Neural cell (in vitro differentiated cells): Measurements from ENCODE around the gene SMIM35. TPM values are rescaled to one million over a fixed set of nuclear protein-coding genes. Genes with fewer than 3 reads are reported as not detected.

Experiments used
- H2AFZ ChIP-seq: fragments of 200-600, 300-800 bp; sonication (generic), shearing (Covaris generic); 2 replicates; pipeline ENCODE4 v1.6.0; 2014; ENCODE audit warnings: low read depth, mild to moderate bottlenecking, antibody characterized with exemption, low read length, moderate library complexity
- H3F3A ChIP-seq: fragments of 200-600 bp; shearing (Covaris generic); 2 replicates; pipeline ENCODE4 v1.6.1; 2016; ENCODE audit warnings: mild to moderate bottlenecking, moderate library complexity, mixed read lengths, antibody characterized with exemption, low read length; ENCODE audit not compliant: insufficient read depth, poor library complexity, severe bottlenecking
- H3K27ac ChIP-seq: fragments of 200-600, 300-800 bp; sonication (generic), shearing (Covaris generic); 2 replicates; pipeline ENCODE4 v1.5.1; 2014; ENCODE audit warnings: mild to moderate bottlenecking, low read length, moderate library complexity
- H3K27me3 ChIP-seq: fragments of 300-800, 200-600 bp; sonication (generic), shearing (Covaris generic); 2 replicates; pipeline ENCODE4 v1.6.0; 2014; ENCODE audit warnings: mild to moderate bottlenecking, low read depth, low read length, moderate library complexity; ENCODE audit not compliant: insufficient read depth
- H3K36me3 ChIP-seq: fragments of 300-800, 200-600 bp; sonication (generic), shearing (Covaris generic); 2 replicates; pipeline ENCODE4 v1.5.1; 2014; ENCODE audit warnings: mild to moderate bottlenecking, antibody characterized with exemption, low read length, moderate library complexity; ENCODE audit not compliant: insufficient read depth
- H3K4me2 ChIP-seq: fragments of 300-800, 200-600 bp; sonication (generic), shearing (Covaris generic); 2 replicates; pipeline ENCODE4 v1.6.0; 2014; ENCODE audit warnings: mild to moderate bottlenecking, low read length
- H3K4me3 ChIP-seq: fragments of 300-800, 200-600 bp; sonication (generic), shearing (Covaris generic); 2 replicates; pipeline ENCODE4 v1.5.1; 2014; ENCODE audit warnings: mild to moderate bottlenecking, low read length, moderate library complexity
- H3K79me2 ChIP-seq: fragments of 200-600 bp; shearing (Covaris generic); replicated peaks from 2 replicates; pipeline ENCODE4 v1.6.0; 2014; ENCODE audit warnings: mild to moderate bottlenecking, low read length, moderate library complexity; ENCODE audit not compliant: insufficient read depth
- H3K9ac ChIP-seq: fragments of 300-800, 200-600 bp; sonication (generic), shearing (Covaris generic); 2 replicates; pipeline ENCODE4 v1.6.1; 2016; ENCODE audit warnings: mild to moderate bottlenecking, low read length, mixed read lengths
- H3K9me2 ChIP-seq: fragments of 200-600 bp; shearing (Covaris generic); 2 replicates; pipeline ENCODE4 v1.6.1; 2016; ENCODE audit warnings: mild to moderate bottlenecking, low read length, mixed read lengths; ENCODE audit not compliant: insufficient read depth
- H3K9me3 ChIP-seq: fragments of 200-600, 300-800 bp; sonication (generic), shearing (Covaris generic); 2 replicates; pipeline ENCODE4 v1.6.1; 2016; ENCODE audit warnings: mild to moderate bottlenecking, mixed run types, low read length, moderate library complexity, mixed read lengths
- H4K20me1 ChIP-seq: fragments of 200-600 bp; shearing (Covaris generic); 2 replicates; pipeline ENCODE4 v1.6.1; 2016; ENCODE audit warnings: mild to moderate bottlenecking, mixed run types; ENCODE audit not compliant: insufficient read depth
- EP300 ChIP-seq: fragments of 450-650 bp; conservative IDR thresholded peaks from 2 replicates; pipeline ENCODE4 v1.6.1; 2014; ENCODE audit warnings: antibody characterized with exemption, mild to moderate bottlenecking, moderate library complexity; ENCODE audit not compliant: poor library complexity, severe bottlenecking
- EZH2 ChIP-seq: fragments of 200-600, 300-800 bp; shearing (Covaris generic), sonication (generic); IDR thresholded peaks from 2 replicates; pipeline ENCODE4 v1.6.1; 2014; ENCODE audit warnings: antibody characterized with exemption, low read length, borderline replicate concordance, mild to moderate bottlenecking; ENCODE audit not compliant: insufficient read depth, poor library complexity, severe bottlenecking
- MXI1 ChIP-seq: fragments of 450-650 bp; conservative IDR thresholded peaks from 2 replicates; pipeline ENCODE4 v1.6.1; 2014; ENCODE audit warnings: antibody characterized with exemption, mild to moderate bottlenecking; ENCODE audit not compliant: poor library complexity, severe bottlenecking
- POLR2AphosphoS5 ChIP-seq: IDR thresholded peaks from 2 replicates; pipeline ENCODE4 v1.6.1; 2012
- RAD21 ChIP-seq: fragments of 450-650 bp; conservative IDR thresholded peaks from 2 replicates; pipeline ENCODE4 v1.6.1; 2014; ENCODE audit warnings: antibody characterized with exemption, mild to moderate bottlenecking, moderate library complexity
- SMC3 ChIP-seq: fragments of 450-650 bp; conservative IDR thresholded peaks from 2 replicates; pipeline ENCODE4 v1.6.1; 2014; ENCODE audit warnings: antibody characterized with exemption, mild to moderate bottlenecking, moderate library complexity; ENCODE audit not compliant: poor library complexity
- TAF1 ChIP-seq: IDR thresholded peaks from 2 replicates; pipeline ENCODE4 v1.6.1; 2012; ENCODE audit warnings: low read depth
- polyA plus RNA-seq: library from polyadenylated mRNA; depleted of rRNA; stranded (reverse); fragments of >200 nt; gene quantifications from 2 replicates; pipeline ENCODE4 v1.2.3, GENCODE V29; 2014
- TF ChIP-seq, protein P1 (sequence below): fragments of 450-650 bp; IDR thresholded peaks from 2 replicates; pipeline ENCODE4 v1.5.1; 2014; ENCODE audit warnings: antibody characterized with exemption, mild to moderate bottlenecking, moderate library complexity; ENCODE audit not compliant: poor library complexity, severe bottlenecking
- TF ChIP-seq, protein P2 (sequence below): IDR thresholded peaks from 2 replicates; pipeline ENCODE4 v1.6.1; 2012; ENCODE audit warnings: borderline replicate concordance

The SMIM35 gene
- polyA plus RNA-seq, 1 donor from 2014 or later: not detected

GRCh38 chr11:118057251-118058145 lies 29.3 kb downstream of the SMIM35 start:
- Histone ChIP-seq H3K9ac (no peak overlapping the region), H2AFZ (no peak overlapping the region)

GRCh38 chr11:118056806-118057205 lies 30.0 kb downstream of the SMIM35 start:
- Histone ChIP-seq H3K27me3 (no peaks in the 10 kb centered on the region), H3K4me2 (no peak overlapping the region), H3F3A (no peaks in the 10 kb centered on the region), H2AFZ (no peak overlapping the region), H3K4me3 (no peak overlapping the region), H3K27ac (no peak overlapping the region), H3K9me3 (no peaks in the 10 kb centered on the region), H3K9me2 (no peaks in the 10 kb centered on the region), H3K36me3 (no peaks in the 10 kb centered on the region), H3K79me2 (no peaks in the 10 kb centered on the region), H3K9ac (no peak overlapping the region), H4K20me1 (no peaks in the 10 kb centered on the region)
- no peak for TF ChIP-seq EZH2
- TF ChIP-seq, protein P1, sequence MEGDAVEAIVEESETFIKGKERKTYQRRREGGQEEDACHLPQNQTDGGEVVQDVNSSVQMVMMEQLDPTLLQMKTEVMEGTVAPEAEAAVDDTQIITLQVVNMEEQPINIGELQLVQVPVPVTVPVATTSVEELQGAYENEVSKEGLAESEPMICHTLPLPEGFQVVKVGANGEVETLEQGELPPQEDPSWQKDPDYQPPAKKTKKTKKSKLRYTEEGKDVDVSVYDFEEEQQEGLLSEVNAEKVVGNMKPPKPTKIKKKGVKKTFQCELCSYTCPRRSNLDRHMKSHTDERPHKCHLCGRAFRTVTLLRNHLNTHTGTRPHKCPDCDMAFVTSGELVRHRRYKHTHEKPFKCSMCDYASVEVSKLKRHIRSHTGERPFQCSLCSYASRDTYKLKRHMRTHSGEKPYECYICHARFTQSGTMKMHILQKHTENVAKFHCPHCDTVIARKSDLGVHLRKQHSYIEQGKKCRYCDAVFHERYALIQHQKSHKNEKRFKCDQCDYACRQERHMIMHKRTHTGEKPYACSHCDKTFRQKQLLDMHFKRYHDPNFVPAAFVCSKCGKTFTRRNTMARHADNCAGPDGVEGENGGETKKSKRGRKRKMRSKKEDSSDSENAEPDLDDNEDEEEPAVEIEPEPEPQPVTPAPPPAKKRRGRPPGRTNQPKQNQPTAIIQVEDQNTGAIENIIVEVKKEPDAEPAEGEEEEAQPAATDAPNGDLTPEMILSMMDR: no peak
- no peak for TF ChIP-seq TAF1
- TF ChIP-seq EP300: no peak
- no peak for TF ChIP-seq MXI1
- TF ChIP-seq POLR2AphosphoS5: no peak
- TF ChIP-seq SMC3: no peak
- no peak for TF ChIP-seq RAD21
- TF ChIP-seq, protein P2, sequence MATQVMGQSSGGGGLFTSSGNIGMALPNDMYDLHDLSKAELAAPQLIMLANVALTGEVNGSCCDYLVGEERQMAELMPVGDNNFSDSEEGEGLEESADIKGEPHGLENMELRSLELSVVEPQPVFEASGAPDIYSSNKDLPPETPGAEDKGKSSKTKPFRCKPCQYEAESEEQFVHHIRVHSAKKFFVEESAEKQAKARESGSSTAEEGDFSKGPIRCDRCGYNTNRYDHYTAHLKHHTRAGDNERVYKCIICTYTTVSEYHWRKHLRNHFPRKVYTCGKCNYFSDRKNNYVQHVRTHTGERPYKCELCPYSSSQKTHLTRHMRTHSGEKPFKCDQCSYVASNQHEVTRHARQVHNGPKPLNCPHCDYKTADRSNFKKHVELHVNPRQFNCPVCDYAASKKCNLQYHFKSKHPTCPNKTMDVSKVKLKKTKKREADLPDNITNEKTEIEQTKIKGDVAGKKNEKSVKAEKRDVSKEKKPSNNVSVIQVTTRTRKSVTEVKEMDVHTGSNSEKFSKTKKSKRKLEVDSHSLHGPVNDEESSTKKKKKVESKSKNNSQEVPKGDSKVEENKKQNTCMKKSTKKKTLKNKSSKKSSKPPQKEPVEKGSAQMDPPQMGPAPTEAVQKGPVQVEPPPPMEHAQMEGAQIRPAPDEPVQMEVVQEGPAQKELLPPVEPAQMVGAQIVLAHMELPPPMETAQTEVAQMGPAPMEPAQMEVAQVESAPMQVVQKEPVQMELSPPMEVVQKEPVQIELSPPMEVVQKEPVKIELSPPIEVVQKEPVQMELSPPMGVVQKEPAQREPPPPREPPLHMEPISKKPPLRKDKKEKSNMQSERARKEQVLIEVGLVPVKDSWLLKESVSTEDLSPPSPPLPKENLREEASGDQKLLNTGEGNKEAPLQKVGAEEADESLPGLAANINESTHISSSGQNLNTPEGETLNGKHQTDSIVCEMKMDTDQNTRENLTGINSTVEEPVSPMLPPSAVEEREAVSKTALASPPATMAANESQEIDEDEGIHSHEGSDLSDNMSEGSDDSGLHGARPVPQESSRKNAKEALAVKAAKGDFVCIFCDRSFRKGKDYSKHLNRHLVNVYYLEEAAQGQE: no peak

More at GRCh38 chr11:118057251-118058145, 29.3 kb downstream of the SMIM35 start:
- TF ChIP-seq EZH2 (no peak), MXI1 (no peak), RAD21 (no peak), SMC3 (no peak), POLR2AphosphoS5 (no peak), TAF1 (no peak), EP300 (no peak)
- TF ChIP-seq, protein P2: no peak
- TF ChIP-seq, protein P1: no peak
- Histone ChIP-seq H3K36me3 (no peaks in the 10 kb centered on the region), H3K9me3 (no peaks in the 10 kb centered on the region), H3K4me2 (no peak overlapping the region), H3F3A (no peaks in the 10 kb centered on the region), H3K4me3 (no peak overlapping the region), H3K27ac (no peak overlapping the region), H3K27me3 (no peaks in the 10 kb centered on the region), H3K79me2 (no peaks in the 10 kb centered on the region), H4K20me1 (no peaks in the 10 kb centered on the region), H3K9me2 (no peaks in the 10 kb centered on the region)
